Endothelial cell of umbilical vein (primary cell): ENCODE data around the gene PRSS21. TPM values are rescaled to one million over a fixed set of nuclear protein-coding genes. Genes with fewer than 3 reads are reported as not detected.

ENCODE experiments used
- BruUV-seq: library from RNA; stranded (reverse); fragments of 400-500 nt; replicated peaks from 2 replicates; lab custom pipeline; 2021; lab: Mats Ljungman, UMichigan
- CTCF ChIA-PET: fragments of 300-600, 350-600 bp; sonication (Branson Sonifier 250); formaldehyde crosslinking; loops from one replicate; lab custom pipeline; 2021; ENCODE audit warnings: antibody characterized with exemption, inconsistent platforms; lab: Charles Lee
- POLR2A ChIA-PET: fragments of 300-600, 350-600 bp; sonication (Branson Sonifier 250); formaldehyde crosslinking; loops from one replicate; lab custom pipeline; 2021; ENCODE audit warnings: antibody characterized with exemption, inconsistent platforms; lab: Charles Lee
- DNase-seq: peaks from one replicate; pipeline ENCODE4 v3.0.0-alpha.2; 2011; ENCODE audit warnings: low read depth, low spot score
- FAIRE-seq: peaks from 2 replicates; lab custom pipeline; 2011; peaks lifted over from hg19 to GRCh38; lab: Jason Lieb, UNC
- H2AFZ ChIP-seq: 2 replicates; pipeline ENCODE4 v1.6.0; 2012; ENCODE audit warnings: low read depth, low read length, control low read depth, inconsistent platforms
- H3K27ac ChIP-seq: 2 replicates; pipeline ENCODE4 v1.5.1; 2011; ENCODE audit warnings: low read depth, mild to moderate bottlenecking, control low read depth, low read length, moderate library complexity; ENCODE audit not compliant: insufficient read depth
- H3K27me3 ChIP-seq, 2 experiments: 2 replicates each; pipeline versions ENCODE4 v1.6.0 to v1.6.1; 2011; ENCODE audit warnings: low read length in 2 of 2, mixed read lengths in 1 of 2; ENCODE audit not compliant: control insufficient read depth in 2 of 2, insufficient read depth in 2 of 2
- H3K36me3 ChIP-seq, 2 experiments: 2 replicates in 1 of 2; 3 replicates in 1 of 2; pipeline ENCODE4 v1.5.1; 2011; ENCODE audit warnings: low read length in 2 of 2, mild to moderate bottlenecking in 1 of 2, moderate library complexity in 1 of 2; ENCODE audit not compliant: control insufficient read depth in 2 of 2, insufficient read depth in 2 of 2; ENCODE audit errors: extremely low read depth in 1 of 2
- H3K4me1 ChIP-seq: 3 replicates; pipeline ENCODE4 v1.5.1; 2011; ENCODE audit warnings: mild to moderate bottlenecking, low read length; ENCODE audit not compliant: control insufficient read depth, insufficient read depth; ENCODE audit errors: extremely low read depth
- H3K4me2 ChIP-seq: 2 replicates; pipeline ENCODE4 v1.6.1; 2011; ENCODE audit warnings: low read length, control low read depth, mixed read lengths; ENCODE audit not compliant: insufficient read depth
- H3K4me3 ChIP-seq, 3 experiments: fragments of 200-600 bp in 1 of 3; sonication (generic), shearing (Covaris generic) in 1 of 3; replicated peaks in 1 of 3; 2 replicates each; pipeline ENCODE4 v1.5.1; 2011 to 2016; ENCODE audit warnings: control low read depth in 3 of 3, low read length in 3 of 3, mild to moderate bottlenecking in 2 of 3, inconsistent platforms in 1 of 3, low read depth in 1 of 3, moderate library complexity in 1 of 3; ENCODE audit not compliant: insufficient read depth in 1 of 3
- H3K79me2 ChIP-seq: 2 replicates; pipeline ENCODE4 v1.6.0; 2012; ENCODE audit warnings: low read length, inconsistent platforms; ENCODE audit not compliant: control insufficient read depth, insufficient read depth
- H3K9ac ChIP-seq: replicated peaks from 2 replicates; pipeline ENCODE3; 2011; ENCODE audit warnings: low read length, control low read depth; ENCODE audit not compliant: insufficient read depth; ENCODE audit errors: extremely low read depth
- H3K9me1 ChIP-seq: replicated peaks from 3 replicates; pipeline ENCODE4 v1.6.0; 2011; ENCODE audit warnings: mild to moderate bottlenecking, low read length; ENCODE audit not compliant: control insufficient read depth, insufficient read depth; ENCODE audit errors: extremely low read depth
- H3K9me3 ChIP-seq: replicated peaks from 2 replicates; pipeline ENCODE4 v1.5.1; 2012; ENCODE audit warnings: low read length, inconsistent platforms; ENCODE audit not compliant: control insufficient read depth, insufficient read depth
- H4K20me1 ChIP-seq: replicated peaks from 2 replicates; pipeline ENCODE3; 2011; ENCODE audit warnings: mild to moderate bottlenecking, low read length; ENCODE audit not compliant: control insufficient read depth, insufficient read depth; ENCODE audit errors: extremely low read depth
- CTCF ChIP-seq, 2 donors: IDR thresholded peaks; 1 replicate in 1 of 2; 2 replicates in 1 of 2; pipeline ENCODE4 v1.5.1; 2011; ENCODE audit warnings: low read length in 2 of 2, mild to moderate bottlenecking in 2 of 2, moderate library complexity in 2 of 2, control low read depth in 1 of 2, inconsistent platforms in 1 of 2, low read depth in 1 of 2; ENCODE audit not compliant: insufficient read depth in 1 of 2; ENCODE audit errors: extremely low read depth in 1 of 2
- EZH2 ChIP-seq: IDR thresholded peaks from 2 replicates; pipeline ENCODE4 v1.6.1; 2012; ENCODE audit warnings: borderline replicate concordance, low read depth, mild to moderate bottlenecking, moderate library complexity, low read length, inconsistent platforms; ENCODE audit not compliant: severe bottlenecking
- FOS ChIP-seq: IDR thresholded peaks from 2 replicates; pipeline ENCODE4 v1.6.1; 2011; ENCODE audit warnings: mild to moderate bottlenecking, low read length, moderate library complexity, borderline replicate concordance; ENCODE audit not compliant: insufficient read depth
- GATA2 ChIP-seq: IDR thresholded peaks from 2 replicates; pipeline ENCODE4 v1.7.0; 2011; ENCODE audit warnings: low read depth, mild to moderate bottlenecking, moderate library complexity, mixed read lengths, low read length; ENCODE audit not compliant: insufficient read length, insufficient read depth
- JUN ChIP-seq: IDR thresholded peaks from 2 replicates; pipeline ENCODE4 v1.6.1; 2011; ENCODE audit warnings: borderline replicate concordance, low read depth; ENCODE audit not compliant: insufficient read length, insufficient read depth
- MAX ChIP-seq: IDR thresholded peaks from 2 replicates; pipeline ENCODE4 v1.6.1; 2011; ENCODE audit not compliant: insufficient read depth, insufficient read length
- MYC ChIP-seq: IDR thresholded peaks from one replicate; pipeline ENCODE4 v1.6.1; 2011; ENCODE audit warnings: mild to moderate bottlenecking, low read depth, low read length
- POLR2A ChIP-seq: IDR thresholded peaks from 2 replicates; pipeline ENCODE4 v1.6.1; 2012; ENCODE audit warnings: low read depth, mild to moderate bottlenecking, control low read depth, low read length
- POLR2AphosphoS5 ChIP-seq: IDR thresholded peaks from 2 replicates; pipeline ENCODE4 v1.6.1; 2012; ENCODE audit warnings: low read depth, mild to moderate bottlenecking, control low read depth, low read length, moderate library complexity; ENCODE audit not compliant: insufficient read depth
- dilution Hi-C: fragments of 300-500 bp; cut with MboI; formaldehyde crosslinking; loops from one replicate; pipeline ENCODE4 v1.15.0; 2019; ENCODE audit warnings: low sequenced_read_pairs; ENCODE audit not compliant: extremely low pct_ligation_motif_present
- intact Hi-C: fragments of 100-400 bp; cut with micrococcal nuclease; formaldehyde crosslinking; loops from one replicate; pipeline ENCODE4 v1.10.0; 2022
- polyA plus RNA-seq, 4 experiments: library from polyadenylated mRNA; depleted of rRNA in 3 of 4; stranded (reverse) in 3 of 4; unstranded in 1 of 4; fragments of >200 nt; gene quantifications; 2 replicates each; pipeline versions ENCODE4 v1.2.1 to v1.2.3, GENCODE V29; 2011 to 2012; ENCODE audit warnings: missing spikeins in 1 of 4
- total RNA-seq: library from RNA; stranded (reverse); gene quantifications from 2 replicates; pipeline ENCODE4 v1.2.3, GENCODE V29; 2021

Gene PRSS21
- total and polyA plus RNA-seq, 2 donors (not counting 3 experiments of a cell fraction or from before 2014, with no cell fraction given): 0.28 TPM; not detected in 1

- BruUV-seq: no TSS peak
Measured at GRCh38 chr16:2783581-2784357, 33.3 kb upstream of the PRSS21 start.

More at GRCh38 chr16:2783581-2784357, 33.3 kb upstream of the PRSS21 start:
- Histone ChIP-seq H2AFZ (no peak overlapping the region), H3K36me3 (no peaks in the 10 kb centered on the region), H3K9ac (no peak overlapping the region), H3K4me3 (no peak overlapping the region), H3K27ac (no peak overlapping the region), H3K9me3 (no peaks in the 10 kb centered on the region), H4K20me1 (no peaks in the 10 kb centered on the region), H3K79me2 (no peaks in the 10 kb centered on the region), H3K4me2 (no peak overlapping the region), H3K4me1 (no peaks in the 10 kb centered on the region), H3K27me3 (peaks cover 10 to 18% of the 10 kb centered on the region in 2 experiments), H3K9me1 (no peaks in the 10 kb centered on the region)
- TF ChIP-seq JUN (no peak), MAX (no peak), POLR2AphosphoS5 (no peak), CTCF (IDR thresholded peaks at IDR 0.05; ENCODE audit: extremely low read depth in 1 of 2, insufficient read depth in 1 of 2, low read depth in 1 of 2, low read length in 2 of 2) (no peak), POLR2A (no peak), MYC (no peak), EZH2 (no peak), GATA2 (no peak), FOS (no peak)
- ChIA-PET POLR2A (no interaction called here), CTCF (interaction anchor here (1.8 kb wide), 1 partner anchor 55 kb away, joined by 5 read pairs; no protein-coding TSS in a partner anchor)
- dilution Hi-C loops: no loop called here
- DNase-seq: no peak
- intact Hi-C loops: no loop called here
- no peak for FAIRE-seq
